Measurements from ENCODE around the gene BEST4.
"Not testable (repeated sequence)": the region's sequence is repeated elsewhere in the genome, so short reads cannot be mapped to it uniquely, and the experiment has no call there.

BEST4 gene

DNA sequence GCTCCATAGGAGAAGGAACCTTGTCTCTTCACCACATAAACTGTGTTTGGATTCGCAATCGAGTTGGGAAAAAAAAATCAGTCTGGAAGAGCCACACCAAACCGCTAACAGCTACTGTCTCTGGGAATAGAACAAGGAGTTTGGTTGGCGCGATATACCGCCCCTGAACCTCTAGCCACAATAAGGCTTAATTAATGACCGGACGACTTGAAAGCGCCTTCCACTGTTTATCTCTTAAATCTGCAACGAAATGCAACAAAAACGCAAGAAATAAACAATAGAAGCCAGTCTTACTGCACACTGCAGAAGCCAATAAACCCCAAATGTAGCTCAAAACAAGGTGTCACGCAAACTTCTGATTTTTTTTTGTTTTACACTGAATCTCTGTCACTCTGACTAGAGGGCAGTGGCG lies 31.2 kb upstream of the BEST4 start:
- no peak for DNase-seq

DNA sequence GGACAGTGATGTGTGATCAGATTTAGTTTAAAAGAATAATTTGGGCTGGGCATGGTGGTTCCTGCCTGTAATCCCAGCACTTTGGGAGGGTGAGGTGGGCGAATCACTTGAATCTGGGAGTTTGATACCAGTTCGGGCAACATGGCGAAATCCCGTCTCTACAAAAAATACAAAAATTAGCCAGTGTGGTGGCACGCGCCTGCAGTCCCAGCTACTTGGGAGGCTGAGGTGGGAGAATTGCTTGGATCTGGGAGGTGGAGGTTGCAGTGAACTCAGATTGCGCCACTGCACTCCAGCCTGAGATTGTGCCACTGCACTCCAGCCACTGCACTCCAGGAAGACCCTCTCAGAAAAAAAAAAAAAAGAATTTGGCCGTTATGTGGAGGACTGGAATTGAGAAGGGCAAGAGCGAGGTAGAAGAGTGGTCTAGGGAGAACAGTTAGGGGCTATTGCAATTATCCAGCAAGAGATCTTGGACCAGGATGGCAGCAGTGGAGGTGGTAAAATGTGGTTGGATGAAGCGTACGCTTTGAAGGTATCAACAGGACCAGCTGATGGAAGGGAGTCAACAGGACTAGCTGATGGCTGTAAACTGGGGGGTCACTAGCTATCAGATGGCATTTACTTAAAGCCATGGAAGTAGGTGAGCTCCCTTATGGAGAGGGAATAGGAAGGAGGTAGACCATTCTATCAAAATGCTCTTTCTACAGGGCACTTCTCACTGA lies 30.0 kb upstream of the BEST4 start:
- no peak for DNase-seq

DNA sequence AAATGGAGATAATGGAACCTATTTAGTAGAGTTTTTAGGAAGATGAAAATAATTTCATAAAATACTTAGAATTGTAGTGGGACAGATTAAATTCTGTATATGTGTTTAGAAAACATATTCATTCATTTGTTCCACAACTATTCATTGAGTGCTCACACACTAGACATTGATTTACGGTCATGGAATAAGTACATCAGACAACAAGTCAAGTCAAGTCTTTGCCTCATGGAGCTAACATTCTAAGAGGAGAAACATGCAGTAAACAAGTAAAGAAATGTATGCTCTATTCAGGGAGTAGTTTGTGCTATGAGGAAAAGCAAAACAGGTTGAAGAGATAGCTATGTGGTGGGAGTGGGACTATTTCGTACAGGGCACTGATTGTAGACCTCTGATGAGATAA lies 29.3 kb upstream of the BEST4 start:
- no peak for DNase-seq

DNA sequence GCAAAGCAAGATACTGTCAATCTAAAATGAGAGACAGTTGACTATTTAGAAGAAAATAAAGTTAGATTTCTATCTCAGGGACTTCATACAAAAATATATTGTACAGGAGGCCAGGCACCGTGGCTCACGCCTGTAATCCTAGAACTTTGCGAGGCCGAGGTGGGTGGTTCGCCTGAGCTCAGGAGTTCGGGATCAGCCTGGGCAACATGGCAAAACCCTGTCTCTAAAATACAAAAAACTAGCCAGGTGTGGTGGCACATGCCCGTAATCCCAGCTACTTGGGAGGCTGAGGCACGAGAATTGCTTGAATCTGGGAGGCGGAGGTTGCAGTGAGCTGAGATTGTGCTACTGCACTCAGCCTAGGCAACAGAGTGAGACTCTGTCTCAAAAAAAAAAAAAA lies 28.0 kb upstream of the BEST4 start:
- DNase-seq: not testable (repeated sequence)

DNA sequence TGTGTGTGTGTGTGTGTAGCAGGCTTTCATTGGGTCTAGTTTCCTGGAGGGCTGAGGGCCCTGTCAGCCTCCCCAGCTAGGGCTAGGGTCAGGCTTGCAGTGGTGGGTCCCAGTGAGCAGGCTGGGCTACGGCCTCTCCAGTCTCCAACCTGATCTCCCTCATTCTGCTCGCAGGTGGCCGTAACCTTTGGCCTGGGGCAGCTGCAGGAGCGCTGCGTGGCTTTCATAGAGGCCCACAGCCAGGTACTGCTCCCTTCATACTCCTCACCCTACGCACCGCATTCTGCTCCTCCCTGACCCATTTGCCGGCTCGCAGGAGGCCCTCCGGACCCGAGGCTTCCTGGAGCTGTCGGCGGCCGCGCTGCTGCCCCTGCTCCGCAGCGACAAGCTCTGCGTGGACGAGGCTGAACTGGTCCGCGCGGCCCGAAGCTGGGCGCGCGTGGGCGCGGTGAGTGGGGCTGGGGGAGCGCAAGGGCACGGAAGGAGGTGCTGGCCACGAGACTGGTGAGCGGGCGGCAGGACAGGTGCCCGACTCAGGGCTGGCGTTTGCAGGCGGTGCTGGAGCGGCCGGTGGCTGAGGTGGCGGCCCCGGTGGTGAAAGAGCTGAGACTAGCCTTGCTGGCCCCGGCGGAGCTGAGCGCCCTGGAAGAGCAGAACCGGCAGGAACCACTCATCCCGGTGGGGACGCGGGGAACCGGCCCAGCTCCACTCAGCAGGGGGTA lies 25.0 kb upstream of the BEST4 start:
- DNase-seq: no peak

DNA sequence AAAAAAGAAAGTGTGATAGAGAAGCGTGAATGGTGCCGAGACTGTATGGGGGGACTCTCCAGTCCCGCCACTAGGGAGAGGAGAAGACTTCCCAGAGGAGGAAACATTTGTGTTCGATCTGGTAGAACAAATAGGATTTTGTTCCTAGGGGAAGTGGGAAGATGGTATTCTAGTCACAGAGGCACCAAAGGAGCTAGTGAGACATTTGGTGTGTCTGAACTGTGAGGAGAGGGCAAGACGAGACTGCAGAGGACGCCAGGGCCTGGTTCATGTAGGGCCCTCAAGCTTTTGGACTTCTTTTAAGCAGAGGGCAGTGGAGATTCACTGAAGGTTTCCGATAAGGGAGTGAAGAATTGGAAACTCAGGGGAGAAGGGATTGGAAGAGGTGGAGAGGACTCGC lies 23.3 kb upstream of the BEST4 start:
- DNase-seq: no peak

DNA sequence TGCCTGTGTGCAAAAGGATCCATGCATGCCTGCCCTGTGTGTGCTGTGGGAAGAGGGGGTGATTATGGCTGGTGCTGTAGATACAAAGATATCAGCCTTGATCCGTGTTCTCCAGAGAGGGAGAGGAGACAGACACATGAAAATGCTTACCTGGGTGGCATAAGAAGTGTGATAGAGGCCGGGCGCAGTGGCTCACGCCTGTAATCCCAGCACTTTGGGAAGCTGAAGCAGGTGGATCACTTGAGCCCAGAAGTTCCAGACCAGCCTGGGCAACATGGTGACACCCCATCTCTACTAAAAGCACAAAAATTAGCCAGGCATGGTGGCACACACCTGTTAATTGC lies 22.8 kb upstream of the BEST4 start:
- DNase-seq: not testable (repeated sequence)

DNA sequence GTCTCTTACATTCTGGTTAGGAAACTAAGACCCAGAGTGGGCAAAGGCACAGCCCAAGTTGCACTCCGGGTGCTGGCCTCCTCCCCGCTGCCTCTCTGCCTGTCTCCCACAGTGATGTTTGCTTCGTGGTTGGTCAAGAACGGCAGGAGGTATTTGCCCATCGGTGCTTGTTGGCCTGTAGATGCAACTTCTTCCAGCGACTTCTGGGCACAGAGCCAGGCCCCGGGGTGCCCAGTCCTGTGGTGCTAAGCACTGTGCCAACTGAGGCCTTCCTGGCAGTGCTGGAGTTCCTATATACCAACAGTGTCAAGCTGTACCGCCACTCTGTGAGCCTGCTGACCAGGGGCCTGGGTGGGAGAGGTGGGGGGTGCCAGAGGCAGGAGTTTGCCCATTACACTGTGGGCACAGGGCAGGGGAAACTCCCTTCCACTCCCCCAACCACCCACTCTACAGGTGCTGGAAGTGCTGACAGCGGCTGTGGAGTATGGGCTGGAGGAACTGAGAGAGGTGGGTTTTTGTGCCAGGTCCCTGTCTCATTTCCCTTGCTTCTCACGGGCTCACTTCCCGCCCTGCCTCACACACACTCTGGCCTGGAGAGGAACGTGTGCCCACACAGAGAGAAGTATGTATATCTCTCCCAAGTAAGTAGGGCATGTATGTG lies 22.3 kb upstream of the BEST4 start:
- no peak for DNase-seq

DNA sequence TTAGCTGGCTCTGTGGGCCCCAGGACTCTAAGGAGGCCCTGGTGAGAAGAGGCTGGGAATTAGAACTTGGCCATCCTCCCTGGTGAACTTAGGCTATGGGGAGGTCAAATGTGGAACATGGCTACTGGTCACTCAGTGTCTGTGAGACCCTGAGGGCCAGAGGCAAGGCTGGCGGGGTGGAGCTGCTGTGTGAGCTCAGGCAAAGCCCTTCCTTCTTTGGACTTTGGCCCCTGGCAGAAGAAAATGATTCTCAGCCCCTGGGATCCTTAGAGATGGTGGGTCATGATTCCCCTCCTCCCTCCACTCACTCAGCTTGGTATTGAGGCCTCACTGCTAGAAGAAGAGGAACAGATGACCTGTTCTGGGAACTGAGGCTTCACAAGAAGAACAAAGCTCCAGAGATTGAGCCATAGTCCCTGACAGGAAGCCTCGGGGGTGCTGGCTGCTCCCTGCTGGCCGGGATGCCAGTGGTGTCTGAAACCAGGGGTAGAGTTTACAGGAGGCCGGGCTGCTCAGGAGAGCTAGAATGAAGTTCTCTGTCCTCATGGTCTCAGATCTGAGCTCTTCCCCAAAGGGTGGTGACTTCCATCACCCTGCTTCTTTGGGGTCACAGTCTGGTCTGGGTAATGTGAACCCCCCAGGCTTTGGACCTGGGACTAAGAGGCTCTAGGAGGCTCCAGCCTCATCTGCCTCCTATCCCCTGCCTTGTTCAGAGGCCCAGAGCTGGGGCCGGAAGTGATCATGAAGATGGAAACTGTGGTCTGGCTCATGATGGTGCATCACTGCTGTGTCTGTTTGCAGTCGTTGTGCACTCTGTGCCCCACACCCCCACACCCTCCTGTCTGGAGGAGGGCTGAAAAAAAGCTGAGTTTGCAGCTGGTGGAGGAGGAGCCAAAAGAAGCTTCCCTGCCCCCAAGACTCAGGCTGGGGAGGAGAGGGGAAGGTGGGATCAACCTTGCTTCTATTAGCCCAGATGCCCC lies 21.3 kb upstream of the BEST4 start:
- no peak for DNase-seq

DNA sequence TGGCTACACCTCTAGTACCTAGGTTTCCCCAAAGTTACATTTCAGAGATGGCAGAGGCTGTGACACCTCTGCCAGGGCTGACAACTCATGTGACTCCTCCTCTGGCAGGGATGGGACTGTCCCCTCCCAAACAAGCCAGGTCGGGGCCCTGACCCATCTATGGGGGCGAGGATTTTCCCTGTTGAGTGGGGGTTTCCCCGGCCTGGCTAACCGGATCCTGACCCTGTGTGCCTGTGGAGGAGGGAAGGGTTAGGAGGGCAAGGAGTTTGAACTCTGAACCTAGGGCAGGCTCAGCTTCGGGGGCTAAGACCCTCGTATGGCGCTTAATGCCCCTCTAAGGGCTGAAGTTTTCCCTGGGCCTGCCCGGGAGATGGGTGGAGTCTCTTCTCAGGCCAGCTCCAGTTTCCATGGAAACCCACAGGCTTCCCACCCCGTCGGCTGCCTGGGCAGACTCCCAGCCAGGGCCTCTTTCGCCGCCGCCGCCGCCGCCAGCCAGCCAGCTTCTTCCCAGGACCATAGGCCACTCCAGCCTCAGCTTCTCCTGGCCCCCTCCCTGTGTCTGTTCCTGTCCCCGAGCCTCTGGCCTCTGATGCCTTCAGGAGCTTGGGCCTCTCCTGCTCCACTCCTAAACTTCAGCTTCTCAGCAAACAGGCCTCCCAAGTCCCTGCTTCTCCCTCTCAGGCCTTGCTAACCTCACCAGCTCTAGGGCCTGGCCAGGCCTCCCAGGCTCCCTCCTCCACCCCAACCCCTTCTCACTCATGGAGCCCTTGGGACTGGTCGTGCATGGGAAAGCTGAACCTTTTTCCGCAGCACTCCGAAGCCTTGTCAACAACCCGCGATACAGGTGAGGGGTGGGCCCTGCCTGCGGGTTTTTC lies 20.3 kb upstream of the BEST4 start, which contains the start of gene BTBD19:
Gene BTBD19, plus strand, starts transcription at position 461 of the 875 bp plus-strand sequence. Its CDS starts 298 bp downstream, at position 759.
- no peak for DNase-seq

DNA sequence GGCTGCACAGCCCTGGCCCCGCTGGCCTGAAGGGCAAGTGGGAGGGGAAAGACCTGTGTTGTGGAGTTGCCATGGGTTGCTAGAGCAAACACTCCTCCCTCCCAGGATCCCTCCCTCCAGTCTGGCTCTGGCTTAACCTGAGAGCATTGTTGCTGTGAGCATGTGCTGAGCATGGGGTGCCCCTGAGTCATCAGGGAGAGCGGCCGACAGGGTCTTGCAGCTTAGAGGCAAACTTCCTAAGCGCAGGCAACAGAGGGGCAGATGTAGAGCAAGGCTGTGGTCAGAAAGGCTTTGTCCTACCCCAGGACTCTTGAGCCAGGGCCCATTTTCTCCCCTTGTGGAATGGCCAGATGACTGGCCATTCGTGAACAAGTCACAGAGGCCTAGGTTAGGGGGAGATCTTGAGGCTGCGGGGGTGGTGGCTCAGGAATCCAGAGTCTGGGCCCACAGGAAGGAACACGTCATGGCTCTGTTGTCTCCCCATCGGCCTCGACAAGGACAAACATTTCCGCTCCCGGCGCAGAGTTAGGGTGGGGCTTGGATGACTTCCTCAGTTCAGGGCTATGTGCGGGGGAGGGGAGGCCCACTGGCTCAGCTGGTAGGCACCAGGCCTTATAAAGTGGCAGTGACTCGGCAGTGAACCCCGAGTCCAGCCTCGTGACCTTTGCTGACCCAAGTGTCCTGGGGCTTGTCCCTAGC lies 19.5 kb upstream of the BEST4 start:
- DNase-seq: no peak

DNA sequence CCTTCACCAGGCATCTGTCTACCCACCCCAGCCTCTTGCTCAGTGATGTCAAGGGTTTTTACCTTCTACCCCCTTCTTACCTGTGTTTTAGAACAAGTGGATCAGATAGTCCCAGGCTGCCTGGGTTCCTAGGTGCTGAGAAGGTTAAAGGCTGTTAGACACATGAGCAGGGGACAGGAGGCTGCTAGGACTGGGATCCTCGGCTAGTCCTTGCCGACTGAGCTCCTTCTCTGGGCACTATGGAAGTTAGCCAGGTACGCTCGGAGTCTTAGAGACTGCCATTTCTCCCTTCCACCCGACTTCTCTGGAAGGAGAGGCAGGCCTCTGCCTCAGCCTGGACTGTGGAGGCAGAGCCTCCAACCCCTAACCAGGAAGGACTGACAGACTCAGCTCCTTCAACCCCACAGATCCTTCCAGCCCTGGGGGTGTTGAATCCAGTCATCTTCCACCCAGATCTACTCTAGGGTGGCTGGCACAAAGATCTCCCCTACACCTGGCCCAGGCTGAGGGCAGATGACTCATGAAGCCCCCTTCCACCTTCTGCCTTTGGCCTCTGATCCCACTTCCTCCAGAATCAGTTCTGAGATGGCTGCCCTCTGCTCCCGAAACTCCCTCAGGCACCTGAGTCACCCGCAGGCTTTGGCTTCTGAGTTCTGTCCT lies 18.9 kb upstream of the BEST4 start, which contains the start of gene DYNLT4:
Gene DYNLT4, minus strand, starts transcription at position 648 of the 660 bp plus-strand sequence. CDS start 683 bp downstream, outside the sequence.
- DNase-seq: no peak

DNA sequence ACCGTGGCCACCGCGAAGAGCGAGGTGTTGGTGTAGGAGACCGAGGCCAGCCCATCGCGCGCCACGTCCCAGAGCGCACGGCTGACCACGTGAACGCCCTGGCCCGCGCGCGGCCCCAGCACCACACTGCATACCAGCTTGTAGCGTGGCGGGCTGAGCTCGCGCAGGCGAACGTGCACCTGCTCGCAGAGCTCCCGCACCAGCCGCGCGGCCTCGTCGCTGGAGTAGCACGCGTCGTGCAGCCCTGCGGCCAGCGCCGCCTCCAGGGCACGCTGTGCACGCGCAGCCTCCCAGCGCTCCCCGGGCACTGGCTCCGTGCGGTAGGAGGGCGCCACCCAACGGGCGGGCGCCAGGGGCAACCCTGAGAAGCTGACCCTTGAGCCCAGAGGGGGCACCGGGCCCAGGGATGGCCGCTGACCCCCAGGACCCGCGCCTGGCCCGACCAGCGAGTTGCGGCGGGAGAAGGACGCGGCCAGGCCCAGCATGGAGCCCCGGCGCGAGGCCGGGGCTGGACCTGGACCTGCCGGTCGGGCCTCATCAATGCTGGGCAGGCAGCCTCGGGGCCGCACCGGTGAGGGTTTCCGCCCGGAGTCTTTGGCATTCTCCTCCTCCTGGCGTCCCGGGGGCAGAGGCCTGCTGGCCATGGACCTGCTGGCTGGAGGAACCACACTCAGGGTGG lies 18.2 kb upstream of the BEST4 start:
- DNase-seq: no peak

DNA sequence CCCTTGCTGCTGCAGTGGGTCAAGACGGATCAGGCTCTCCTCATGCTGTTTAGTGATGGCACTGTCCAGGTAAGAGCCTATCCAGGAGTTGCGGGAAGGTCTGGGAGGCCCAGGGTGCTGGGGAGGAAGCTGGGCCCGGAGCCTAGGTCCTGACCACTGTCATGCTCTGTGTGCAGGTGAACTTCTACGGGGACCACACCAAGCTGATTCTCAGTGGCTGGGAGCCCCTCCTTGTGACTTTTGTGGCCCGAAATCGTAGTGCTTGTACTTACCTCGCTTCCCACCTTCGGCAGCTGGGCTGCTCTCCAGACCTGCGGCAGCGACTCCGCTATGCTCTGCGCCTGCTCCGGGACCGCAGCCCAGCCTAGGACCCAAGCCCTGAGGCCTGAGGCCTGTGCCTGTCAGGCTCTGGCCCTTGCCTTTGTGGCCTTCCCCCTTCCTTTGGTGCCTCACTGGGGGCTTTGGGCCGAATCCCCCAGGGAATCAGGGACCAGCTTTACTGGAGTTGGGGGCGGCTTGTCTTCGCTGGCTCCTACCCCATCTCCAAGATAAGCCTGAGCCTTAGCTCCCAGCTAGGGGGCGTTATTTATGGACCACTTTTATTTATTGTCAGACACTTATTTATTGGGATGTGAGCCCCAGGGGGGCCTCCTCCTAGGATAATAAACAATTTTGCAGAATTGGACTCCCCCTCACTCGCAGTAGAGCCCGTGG lies 17.5 kb upstream of the BEST4 start:
- DNase-seq: no peak

DNA sequence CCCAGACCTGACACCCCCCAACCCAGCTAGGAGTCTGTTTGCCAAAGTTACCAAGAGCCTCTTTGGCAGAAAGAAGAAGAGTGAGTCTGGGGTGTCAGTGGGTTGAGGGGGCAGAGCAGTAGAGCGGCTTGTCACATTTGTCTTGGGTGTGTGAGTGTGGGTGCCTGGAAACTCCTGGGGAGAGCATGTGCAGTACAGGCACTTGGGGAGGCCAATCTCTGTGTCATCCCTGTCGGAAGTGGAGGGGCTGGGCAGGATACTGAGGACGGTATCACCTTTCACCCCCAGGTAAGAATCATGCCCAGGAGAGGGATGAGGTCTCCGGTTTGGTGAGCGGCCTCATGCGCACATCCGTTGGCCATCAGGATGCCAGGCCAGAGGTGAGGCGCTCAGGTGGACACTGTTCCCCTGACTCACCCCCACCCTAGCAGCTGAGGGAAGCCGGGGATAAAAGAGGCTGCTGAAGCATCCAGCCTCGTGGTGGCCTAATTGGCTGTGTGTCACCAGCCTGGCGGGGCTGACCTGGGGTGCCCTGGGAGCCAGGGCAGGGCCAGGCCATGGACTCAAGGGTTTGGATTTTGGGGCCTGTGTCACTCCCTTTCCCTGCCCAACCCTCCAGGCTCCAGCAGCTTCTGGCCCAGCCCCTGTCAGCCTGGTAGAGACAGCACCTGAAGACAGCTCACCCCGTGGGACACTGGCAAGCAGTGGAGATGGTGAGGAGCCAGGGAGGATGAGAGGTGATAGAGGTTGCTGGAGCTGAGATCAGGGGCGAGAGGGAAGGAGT lies 15.5 kb upstream of the BEST4 start:
- DNase-seq: no peak

DNA sequence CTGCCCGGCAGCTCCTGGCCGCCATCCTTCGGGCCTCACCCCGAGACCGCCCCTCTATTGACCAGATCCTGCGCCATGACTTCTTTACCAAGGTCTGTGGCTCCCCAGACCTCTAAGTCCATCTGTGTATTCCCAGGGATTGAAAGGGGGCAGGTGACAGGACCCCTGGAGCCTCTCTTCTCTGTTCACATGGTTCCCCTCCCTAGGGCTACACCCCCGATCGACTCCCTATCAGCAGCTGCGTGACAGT lies 15.0 kb upstream of the BEST4 start:
- no peak for DNase-seq

DNA sequence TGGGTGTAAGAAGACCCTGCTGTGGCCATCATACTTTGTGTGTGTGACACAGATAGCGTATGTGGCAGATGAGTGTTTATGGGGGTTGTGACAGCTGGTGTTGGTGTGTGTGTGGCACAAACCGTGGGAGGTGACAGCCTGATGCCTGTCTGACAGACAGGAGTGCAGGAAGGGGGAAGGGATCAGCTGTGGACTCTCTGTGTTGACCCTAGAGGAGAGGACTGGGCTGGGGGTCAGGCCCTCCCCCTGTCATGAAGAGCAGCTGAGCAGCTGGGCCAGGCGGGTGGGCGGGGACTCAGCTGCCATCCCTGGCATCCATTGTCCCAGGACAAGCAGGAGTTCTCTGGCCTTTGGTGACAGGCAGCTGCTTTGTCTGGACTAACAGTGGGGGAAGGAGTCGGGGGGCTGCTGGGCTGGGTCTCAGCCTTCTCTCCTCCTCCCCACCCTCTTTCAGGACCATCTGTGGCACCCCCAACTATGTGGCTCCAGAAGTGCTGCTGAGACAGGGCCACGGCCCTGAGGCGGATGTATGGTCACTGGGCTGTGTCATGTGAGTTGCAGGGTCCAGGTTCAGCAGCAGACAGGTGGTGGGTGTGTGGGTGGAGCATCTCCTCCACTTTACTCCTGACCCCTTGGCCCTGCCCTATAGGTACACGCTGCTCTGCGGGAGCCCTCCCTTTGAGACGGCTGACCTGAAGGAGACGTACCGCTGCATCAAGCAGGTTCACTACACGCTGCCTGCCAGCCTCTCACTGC lies 14.5 kb upstream of the BEST4 start:
- DNase-seq: no peak
